Fibroblast of lung (primary cell): ENCODE measurements around the gene FGF2. TPM values are rescaled to one million over a fixed set of nuclear protein-coding genes. Genes with fewer than 3 reads are reported as not detected.
A peak's percentile ranks its signal among the peaks of the same experiment; 100 is the strongest.

Experiments used
- DNase-seq, 2 donors: peaks; one replicate each; pipeline versions ENCODE4 v3.0.0 to v3.0.0-alpha.2; 2010; ENCODE audit warnings: low read depth in 2 of 2
- H2AFZ ChIP-seq: 2 replicates; pipeline ENCODE4 v1.5.1; 2012; ENCODE audit warnings: low read length, control low read depth, inconsistent platforms
- H3K27ac ChIP-seq: 2 replicates; pipeline ENCODE4 v1.5.1; 2011; ENCODE audit warnings: low read length, control low read depth; ENCODE audit not compliant: insufficient read depth
- H3K27me3 ChIP-seq: 2 replicates; pipeline ENCODE4 v1.5.1; 2011; ENCODE audit warnings: mild to moderate bottlenecking, low read length; ENCODE audit not compliant: control insufficient read depth, insufficient read depth
- H3K36me3 ChIP-seq: 2 replicates; pipeline ENCODE4 v1.5.1; 2011; ENCODE audit warnings: low read length; ENCODE audit not compliant: control insufficient read depth, insufficient read depth
- H3K4me1 ChIP-seq: 2 replicates; pipeline ENCODE4 v1.5.1; 2011; ENCODE audit warnings: low read length; ENCODE audit not compliant: control insufficient read depth, insufficient read depth; ENCODE audit errors: extremely low read depth
- H3K4me2 ChIP-seq: 2 replicates; pipeline ENCODE4 v1.5.1; 2011; ENCODE audit warnings: low read length, control low read depth; ENCODE audit not compliant: insufficient read depth; ENCODE audit errors: extremely low read depth
- H3K4me3 ChIP-seq, 4 experiments: fragments of 200-600 bp in 1 of 4; sonication (generic) in 1 of 4; replicated peaks in 1 of 4; 2 replicates each; pipeline ENCODE4 v1.5.1; 2011 to 2016; ENCODE audit warnings: low read length in 4 of 4, low read depth in 3 of 4, mild to moderate bottlenecking in 3 of 4, control low read depth in 2 of 4, inconsistent platforms in 1 of 4, mixed read lengths in 1 of 4; ENCODE audit not compliant: insufficient read depth in 1 of 4; ENCODE audit errors: control extremely low read depth in 1 of 4
- H3K79me2 ChIP-seq: 2 replicates; pipeline ENCODE4 v1.5.1; 2012; ENCODE audit warnings: mild to moderate bottlenecking, low read length, inconsistent platforms; ENCODE audit not compliant: control insufficient read depth, insufficient read depth
- H3K9ac ChIP-seq: 2 replicates; pipeline ENCODE4 v1.5.1; 2011; ENCODE audit warnings: mild to moderate bottlenecking, low read length, control low read depth; ENCODE audit not compliant: insufficient read depth
- H3K9me3 ChIP-seq: 2 replicates; pipeline ENCODE4 v1.5.1; 2012; ENCODE audit warnings: low read depth, low read length; ENCODE audit not compliant: control insufficient read depth, insufficient read depth
- H4K20me1 ChIP-seq: 2 replicates; pipeline ENCODE4 v1.5.1; 2011; ENCODE audit warnings: low read length; ENCODE audit not compliant: control insufficient read depth, insufficient read depth; ENCODE audit errors: extremely low read depth
- EZH2 ChIP-seq: IDR thresholded peaks from 2 replicates; pipeline ENCODE4 v1.5.1; 2012; ENCODE audit warnings: low read length, control low read depth, mild to moderate bottlenecking; ENCODE audit errors: missing control alignments
- polyA plus RNA-seq, 2 donors: library from polyadenylated mRNA; depleted of rRNA in 1 of 2; stranded (reverse) in 1 of 2; unstranded in 1 of 2; fragments of >200 nt; gene quantifications; 2 replicates each; pipeline ENCODE4 v1.2.1, GENCODE V29; 2011 to 2012; ENCODE audit warnings: missing spikeins in 1 of 2
- total RNA-seq: library from RNA; depleted of rRNA; stranded (reverse); fragments of >200 nt; gene quantifications from 2 replicates; pipeline ENCODE4 v1.2.1, GENCODE V29; 2014
- TF ChIP-seq, protein P1 (sequence below), 2 donors: IDR thresholded peaks in 1 of 2; conservative IDR thresholded peaks in 1 of 2; 1 replicate in 1 of 2; 2 replicates in 1 of 2; pipeline ENCODE4 v1.5.1; 2011 to 2012; ENCODE audit warnings: low read length in 2 of 2, control low read depth in 1 of 2, inconsistent platforms in 1 of 2, low read depth in 1 of 2, mild to moderate bottlenecking in 1 of 2

Gene FGF2
- total and polyA plus RNA-seq, 2 donors (not counting 1 experiment from before 2014, with no cell fraction given) = 38.5 to 98.3 TPM

DNA sequence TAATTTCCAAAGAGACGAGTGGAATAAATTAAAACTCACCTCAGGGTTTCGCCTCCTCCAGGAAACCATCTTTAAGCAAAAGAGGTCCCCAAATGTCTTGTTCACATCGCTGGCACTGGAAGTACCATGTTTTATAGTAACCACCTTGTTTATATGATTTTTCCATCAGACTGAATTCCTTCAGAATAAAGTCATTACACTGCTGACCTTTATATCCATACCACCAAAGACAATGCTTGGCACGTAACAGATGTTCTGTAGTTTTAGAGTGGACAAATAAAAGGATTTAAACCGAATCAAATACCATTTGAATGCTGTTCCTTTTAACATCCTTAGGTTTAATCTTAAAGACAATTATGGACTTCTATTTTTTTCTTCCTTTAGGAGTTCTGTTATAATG, 91.1 kb downstream of the FGF2 start:
- H3K4me1 ChIP-seq = peaks cover 5% of the 10 kb centered on the region
- no peak overlapping the region for H3K4me3 ChIP-seq
- H3K27me3 ChIP-seq = no peaks in the 10 kb centered on the region
- no peaks in the 10 kb centered on the region for H4K20me1 ChIP-seq
- H2AFZ ChIP-seq = no peak overlapping the region
- no peak overlapping the region for H3K4me2 ChIP-seq
- peaks cover 13% of the 10 kb centered on the region for H3K79me2 ChIP-seq
- H3K9me3 ChIP-seq = no peaks in the 10 kb centered on the region
- TF ChIP-seq, protein P1, sequence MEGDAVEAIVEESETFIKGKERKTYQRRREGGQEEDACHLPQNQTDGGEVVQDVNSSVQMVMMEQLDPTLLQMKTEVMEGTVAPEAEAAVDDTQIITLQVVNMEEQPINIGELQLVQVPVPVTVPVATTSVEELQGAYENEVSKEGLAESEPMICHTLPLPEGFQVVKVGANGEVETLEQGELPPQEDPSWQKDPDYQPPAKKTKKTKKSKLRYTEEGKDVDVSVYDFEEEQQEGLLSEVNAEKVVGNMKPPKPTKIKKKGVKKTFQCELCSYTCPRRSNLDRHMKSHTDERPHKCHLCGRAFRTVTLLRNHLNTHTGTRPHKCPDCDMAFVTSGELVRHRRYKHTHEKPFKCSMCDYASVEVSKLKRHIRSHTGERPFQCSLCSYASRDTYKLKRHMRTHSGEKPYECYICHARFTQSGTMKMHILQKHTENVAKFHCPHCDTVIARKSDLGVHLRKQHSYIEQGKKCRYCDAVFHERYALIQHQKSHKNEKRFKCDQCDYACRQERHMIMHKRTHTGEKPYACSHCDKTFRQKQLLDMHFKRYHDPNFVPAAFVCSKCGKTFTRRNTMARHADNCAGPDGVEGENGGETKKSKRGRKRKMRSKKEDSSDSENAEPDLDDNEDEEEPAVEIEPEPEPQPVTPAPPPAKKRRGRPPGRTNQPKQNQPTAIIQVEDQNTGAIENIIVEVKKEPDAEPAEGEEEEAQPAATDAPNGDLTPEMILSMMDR (conservative IDR thresholded peaks at IDR 0.05 in 1 of 2, IDR thresholded peaks at IDR 0.05 in 1 of 2; ENCODE audit: low read depth in 1 of 2, low read length in 2 of 2) = no peak
- TF ChIP-seq EZH2 = no peak
- no peak overlapping the region for H3K27ac ChIP-seq
- DNase-seq = peak; percentile 34 to 70
- H3K36me3 ChIP-seq = no peaks in the 10 kb centered on the region
- no peak overlapping the region for H3K9ac ChIP-seq

DNA sequence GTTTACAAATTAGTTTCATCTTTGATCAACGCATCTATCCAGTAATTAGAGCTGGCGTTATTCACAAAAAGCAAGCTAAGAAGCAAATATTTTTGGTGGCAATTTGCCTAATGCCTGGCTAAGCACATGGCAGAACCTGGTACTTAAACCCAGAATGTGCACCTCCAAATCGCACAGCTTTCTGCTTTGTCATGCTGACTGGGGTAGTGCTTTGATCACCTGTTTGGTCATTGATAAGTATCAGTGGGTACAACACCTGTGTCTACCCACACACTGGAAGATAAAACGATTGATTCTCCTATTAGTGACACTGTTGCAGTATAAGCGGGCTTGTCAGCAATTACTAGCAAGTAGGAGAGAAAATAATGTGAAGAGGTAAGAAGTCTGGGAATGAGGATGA, 93.8 kb downstream of the FGF2 start:
- DNase-seq = no peak
- TF ChIP-seq EZH2 = no peak
- Histone ChIP-seq H3K4me3 (no peak overlapping the region), H3K9ac (no peak overlapping the region), H3K27ac (no peak overlapping the region), H3K36me3 (no peaks in the 10 kb centered on the region), H2AFZ (no peak overlapping the region), H3K9me3 (no peaks in the 10 kb centered on the region), H3K4me2 (no peak overlapping the region), H3K4me1 (no peaks in the 10 kb centered on the region), H4K20me1 (no peaks in the 10 kb centered on the region), H3K27me3 (no peaks in the 10 kb centered on the region), H3K79me2 (peaks cover 34% of the 10 kb centered on the region)

DNA sequence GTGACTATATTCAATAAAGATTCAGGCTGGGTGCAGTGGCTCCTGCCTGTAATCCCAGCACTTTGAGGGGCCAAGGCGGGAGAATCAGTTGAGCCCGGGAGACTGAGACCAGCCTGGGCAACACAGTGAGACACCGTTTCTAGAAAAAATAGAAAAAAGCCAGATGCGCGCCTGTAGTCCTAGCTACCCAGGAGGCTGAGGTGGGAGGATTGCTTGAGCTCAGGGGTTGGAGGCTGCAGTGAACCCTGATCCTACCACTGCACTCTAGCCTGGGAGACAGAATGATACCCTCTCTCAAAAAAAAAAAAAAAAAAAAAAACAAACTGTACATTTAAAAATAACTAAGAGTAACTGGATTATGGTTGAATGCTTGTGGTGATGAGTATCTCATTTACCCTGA, 94.7 kb downstream of the FGF2 start:
- Histone ChIP-seq H3K9ac (no peak overlapping the region), H3K36me3 (no peaks in the 10 kb centered on the region), H3K27me3 (no peaks in the 10 kb centered on the region), H3K27ac (no peak overlapping the region), H4K20me1 (no peaks in the 10 kb centered on the region), H2AFZ (no peak overlapping the region), H3K4me3 (peak overlapping the region; percentile 78 to 86 (median 84)), H3K4me1 (no peaks in the 10 kb centered on the region), H3K9me3 (no peaks in the 10 kb centered on the region), H3K4me2 (peak overlapping the region; percentile 93), H3K79me2 (peaks cover 41% of the 10 kb centered on the region)
- DNase-seq = no peak
- no peak for TF ChIP-seq EZH2
- TF ChIP-seq, protein P1 (conservative IDR thresholded peaks at IDR 0.05 in 1 of 2, IDR thresholded peaks at IDR 0.05 in 1 of 2; ENCODE audit: low read depth in 1 of 2, low read length in 2 of 2) = no peak
